PC-3 (cell line): ENCODE data around the gene RAB3C. TPM values are rescaled to one million over a fixed set of nuclear protein-coding genes. Genes with fewer than 3 reads are reported as not detected.

Experiments used
- ATAC-seq: fragments of 200-7000 bp; cut with Tn5 transposase; 2 replicates; pipeline ENCODE4 v1.9.1; 2020; ENCODE audit warnings: mild to moderate bottlenecking, moderate library complexity
- BruUV-seq: library from RNA; stranded (reverse); fragments of 400-500 nt; replicated peaks from 2 replicates; lab custom pipeline; 2021; lab: Mats Ljungman, UMichigan
- CTCF ChIA-PET: fragments of 300-600 bp; sonication (Branson Sonifier 250); formaldehyde crosslinking; loops from one replicate; lab custom pipeline; 2022; ENCODE audit warnings: antibody characterized with exemption; lab: Charles Lee
- POLR2A ChIA-PET: fragments of 300-600 bp; sonication (Branson Sonifier 250); formaldehyde crosslinking; loops from one replicate; lab custom pipeline; 2022; ENCODE audit warnings: antibody characterized with exemption; ENCODE audit not compliant: unreplicated experiment; lab: Charles Lee
- DNase-seq: peaks from one replicate; pipeline ENCODE4 v3.0.0-alpha.2; 2015
- H2AFZ ChIP-seq: fragments of 300-600 bp; sonication (generic); 2 replicates; pipeline ENCODE4 v1.6.0; 2016; ENCODE audit warnings: antibody characterized with exemption, low read length
- H3F3A ChIP-seq: fragments of 300-600 bp; sonication (generic); one replicate; pipeline ENCODE4 v1.6.0; 2017; ENCODE audit warnings: antibody characterized with exemption, low read length, control low read depth, mild to moderate bottlenecking; ENCODE audit not compliant: unreplicated experiment
- H3K27ac ChIP-seq: fragments of 300-600 bp; sonication (generic); 2 replicates; pipeline ENCODE4 v1.5.1; 2016; ENCODE audit warnings: mild to moderate bottlenecking, low read length
- H3K27me3 ChIP-seq: fragments of 300-600 bp; sonication (generic); 2 replicates; pipeline ENCODE4 v1.6.1; 2016; ENCODE audit warnings: low read length, mixed read lengths
- H3K36me3 ChIP-seq: fragments of 300-600 bp; sonication (generic); 2 replicates; pipeline ENCODE4 v1.6.1; 2016; ENCODE audit warnings: low read depth, mixed run types, low read length, mixed read lengths
- H3K4me1 ChIP-seq: fragments of 300-600 bp; sonication (generic); 2 replicates; pipeline ENCODE4 v1.5.1; 2016; ENCODE audit warnings: low read length; ENCODE audit not compliant: insufficient read depth
- H3K4me2 ChIP-seq: fragments of 300-600 bp; sonication (generic); 2 replicates; pipeline ENCODE4 v1.6.0; 2016; ENCODE audit warnings: low read length
- H3K4me3 ChIP-seq: fragments of 300-600 bp; sonication (generic); 2 replicates; pipeline ENCODE4 v1.5.1; 2016; ENCODE audit warnings: mild to moderate bottlenecking, low read length, mixed read lengths
- H3K79me2 ChIP-seq: fragments of 300-600 bp; sonication (generic); 2 replicates; pipeline ENCODE4 v1.6.1; 2017; ENCODE audit warnings: low read length, mixed read lengths
- H3K9ac ChIP-seq: fragments of 300-600 bp; sonication (generic); 2 replicates; pipeline ENCODE4 v1.6.0; 2016; ENCODE audit warnings: mild to moderate bottlenecking, low read length
- H3K9me2 ChIP-seq: fragments of 300-600 bp; sonication (generic); replicated peaks from 2 replicates; pipeline ENCODE4 v1.6.1; 2016; ENCODE audit warnings: mixed run types, low read length, mixed read lengths
- H3K9me3 ChIP-seq: fragments of 300-600 bp; sonication (generic); 2 replicates; pipeline ENCODE4 v1.6.1; 2016; ENCODE audit warnings: low read length, mixed read lengths
- H4K20me1 ChIP-seq: fragments of 300-600 bp; sonication (generic); 2 replicates; pipeline ENCODE4 v1.6.1; 2016; ENCODE audit warnings: low read length, mixed read lengths
- EZH2 ChIP-seq: fragments of 300-600 bp; sonication (generic); IDR thresholded peaks from one replicate; pipeline ENCODE4 v1.6.1; 2017; ENCODE audit warnings: antibody characterized with exemption, mild to moderate bottlenecking, low read length; ENCODE audit not compliant: unreplicated experiment
- EZH2phosphoT487 ChIP-seq: fragments of 300-600 bp; sonication (generic); IDR thresholded peaks from 2 replicates; pipeline ENCODE4 v1.6.1; 2018; ENCODE audit warnings: mild to moderate bottlenecking, antibody characterized with exemption, low read length, borderline replicate concordance
- intact Hi-C: fragments of 100-400 bp; cut with micrococcal nuclease; formaldehyde crosslinking; loops from 2 replicates; pipeline ENCODE4 v1.9.0; 2023
- total RNA-seq: library from RNA; depleted of rRNA; stranded (reverse); fragments of >200 nt; gene quantifications from 2 replicates; pipeline ENCODE4 v1.2.3, GENCODE V29; 2014
- TF ChIP-seq, protein P1 (sequence below): fragments of 300-600 bp; sonication (generic); conservative IDR thresholded peaks from 2 replicates; pipeline ENCODE4 v1.5.1; 2017; ENCODE audit warnings: antibody characterized with exemption, low read depth, mild to moderate bottlenecking, low read length

The RAB3C gene
- total RNA-seq, 1 experiment from 2014 or later, result not detected

DNA sequence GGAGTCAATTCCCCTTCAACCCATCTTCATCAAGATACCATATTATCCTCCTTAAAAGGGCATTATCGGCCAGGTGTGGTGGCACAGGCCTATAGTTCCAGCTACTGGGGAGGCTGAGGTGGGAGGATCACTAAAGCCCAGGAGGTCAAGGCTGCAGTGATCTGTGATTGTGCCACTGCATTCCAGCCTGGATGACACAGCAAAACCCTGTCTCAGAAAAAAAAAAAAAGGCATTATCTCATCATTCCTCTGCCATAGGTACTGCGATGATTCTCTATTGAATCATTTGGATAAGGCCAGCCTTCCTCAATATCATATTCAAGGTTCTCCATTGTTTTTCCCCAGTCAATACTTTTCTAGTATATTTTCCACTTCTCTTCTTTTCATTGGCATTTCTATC lies 39.2 kb upstream of the RAB3C start:
- Histone ChIP-seq H3K27me3 (0 out of 2 replicates have a peak, but pooled peaks cover 12% of the 10 kb centered on the region), H3K4me3 (no peak overlapping the region), H3K36me3 (no peaks in the 10 kb centered on the region), H3K27ac (no peak overlapping the region), H3K9me2 (no peaks in the 10 kb centered on the region), H3K9me3 (no peaks in the 10 kb centered on the region), H3K79me2 (no peaks in the 10 kb centered on the region), H3F3A (no peaks in the 10 kb centered on the region), H2AFZ (no peak overlapping the region), H3K4me1 (no peaks in the 10 kb centered on the region), H3K9ac (no peak overlapping the region), H4K20me1 (no peaks in the 10 kb centered on the region), H3K4me2 (no peak overlapping the region)
- no peak for TF ChIP-seq EZH2
- BruUV-seq, result no TSS peak
- ATAC-seq (no peak), DNase-seq (no peak)
- intact Hi-C loops, result no loop called here
- CTCF ChIA-PET, result no interaction called here
- POLR2A ChIA-PET, result no interaction called here

DNA sequence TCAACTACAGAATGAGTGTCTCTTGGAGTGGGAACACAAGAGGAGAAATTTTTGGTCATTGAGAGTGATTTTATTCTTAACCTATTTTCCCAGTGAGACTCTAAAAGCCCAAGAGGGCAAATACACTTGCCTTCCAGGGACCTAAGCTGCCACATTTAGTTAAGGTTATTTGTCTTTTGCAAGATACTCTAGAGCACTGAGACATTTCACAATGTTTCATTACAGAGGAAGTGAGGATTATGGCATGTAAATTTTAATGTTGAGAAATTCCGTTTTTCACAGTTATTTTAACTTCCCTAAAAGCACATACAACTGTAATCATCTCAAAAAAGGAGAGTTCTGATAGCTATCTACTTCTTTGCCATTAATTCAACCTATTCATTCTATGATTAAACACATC lies 38.7 kb upstream of the RAB3C start:
- DNase-seq, result no peak
- no peaks in the 10 kb centered on the region for H3K36me3 ChIP-seq
- no peak for ATAC-seq
- H3K4me1 ChIP-seq, result no peaks in the 10 kb centered on the region
- no peak for TF ChIP-seq EZH2phosphoT487
- TF ChIP-seq EZH2, result no peak
- TF ChIP-seq, protein P1, sequence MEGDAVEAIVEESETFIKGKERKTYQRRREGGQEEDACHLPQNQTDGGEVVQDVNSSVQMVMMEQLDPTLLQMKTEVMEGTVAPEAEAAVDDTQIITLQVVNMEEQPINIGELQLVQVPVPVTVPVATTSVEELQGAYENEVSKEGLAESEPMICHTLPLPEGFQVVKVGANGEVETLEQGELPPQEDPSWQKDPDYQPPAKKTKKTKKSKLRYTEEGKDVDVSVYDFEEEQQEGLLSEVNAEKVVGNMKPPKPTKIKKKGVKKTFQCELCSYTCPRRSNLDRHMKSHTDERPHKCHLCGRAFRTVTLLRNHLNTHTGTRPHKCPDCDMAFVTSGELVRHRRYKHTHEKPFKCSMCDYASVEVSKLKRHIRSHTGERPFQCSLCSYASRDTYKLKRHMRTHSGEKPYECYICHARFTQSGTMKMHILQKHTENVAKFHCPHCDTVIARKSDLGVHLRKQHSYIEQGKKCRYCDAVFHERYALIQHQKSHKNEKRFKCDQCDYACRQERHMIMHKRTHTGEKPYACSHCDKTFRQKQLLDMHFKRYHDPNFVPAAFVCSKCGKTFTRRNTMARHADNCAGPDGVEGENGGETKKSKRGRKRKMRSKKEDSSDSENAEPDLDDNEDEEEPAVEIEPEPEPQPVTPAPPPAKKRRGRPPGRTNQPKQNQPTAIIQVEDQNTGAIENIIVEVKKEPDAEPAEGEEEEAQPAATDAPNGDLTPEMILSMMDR, result no peak
- H3K79me2 ChIP-seq, result no peaks in the 10 kb centered on the region
- no peaks in the 10 kb centered on the region for H3K9me2 ChIP-seq
- H4K20me1 ChIP-seq, result no peaks in the 10 kb centered on the region
- no peak overlapping the region for H3K4me2 ChIP-seq
- H3K27me3 ChIP-seq, result 0 out of 2 replicates have a peak, but pooled peaks cover 17% of the 10 kb centered on the region
- H3K4me3 ChIP-seq, result no peak overlapping the region
- intact Hi-C loops, result no loop called here
- POLR2A ChIA-PET, result no interaction called here
- H3K9me3 ChIP-seq, result no peaks in the 10 kb centered on the region
- BruUV-seq, result no TSS peak
- H3K27ac ChIP-seq, result no peak overlapping the region
- H3K9ac ChIP-seq, result no peak overlapping the region
- CTCF ChIA-PET, result no interaction called here
- no peak overlapping the region for H2AFZ ChIP-seq
- no peaks in the 10 kb centered on the region for H3F3A ChIP-seq

DNA sequence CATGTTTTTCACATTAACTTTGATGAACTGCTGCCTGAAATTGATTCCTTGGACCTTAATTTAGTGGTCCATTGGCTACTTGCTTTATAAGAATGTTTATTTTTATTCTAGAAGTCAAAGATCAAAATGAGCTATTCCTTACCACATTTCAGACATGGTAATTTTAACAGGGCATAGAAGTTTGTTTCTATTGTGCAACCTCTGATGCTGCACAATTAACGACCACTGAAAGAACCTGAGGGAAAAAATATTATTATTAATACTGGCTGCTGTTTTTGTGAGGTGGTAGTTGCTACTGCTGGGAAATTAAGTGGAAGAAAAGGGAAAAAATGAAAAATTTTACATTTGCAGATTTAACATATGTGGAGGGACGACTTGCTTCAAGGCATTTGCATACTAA lies 37.9 kb upstream of the RAB3C start:
- H3K9me3 ChIP-seq, result no peaks in the 10 kb centered on the region
- no peak overlapping the region for H3K27ac ChIP-seq
- H3K27me3 ChIP-seq, result 0 out of 2 replicates have a peak, but pooled peaks cover 17% of the 10 kb centered on the region
- ChIA-PET POLR2A (interaction anchor here (0.6 kb wide), 1 partner anchor 196 kb away, joined by 6 read pairs; no protein-coding TSS in a partner anchor), CTCF (no interaction called here)
- no peaks in the 10 kb centered on the region for H3K4me1 ChIP-seq
- intact Hi-C loops, result no loop called here
- no peaks in the 10 kb centered on the region for H3K79me2 ChIP-seq
- ATAC-seq (no peak), DNase-seq (no peak)
- no TSS peak for BruUV-seq
- no peaks in the 10 kb centered on the region for H3F3A ChIP-seq
- no peak overlapping the region for H3K4me2 ChIP-seq
- no peak for TF ChIP-seq EZH2
- TF ChIP-seq, protein P1, result no peak
- TF ChIP-seq EZH2phosphoT487, result no peak
- no peaks in the 10 kb centered on the region for H3K9me2 ChIP-seq
- H3K4me3 ChIP-seq, result no peak overlapping the region
- no peaks in the 10 kb centered on the region for H4K20me1 ChIP-seq
- no peaks in the 10 kb centered on the region for H3K36me3 ChIP-seq
- no peak overlapping the region for H3K9ac ChIP-seq
- no peak overlapping the region for H2AFZ ChIP-seq
